Measurements from ENCODE around the gene AFAP1L1.
"Not testable (repeated sequence)": the region's sequence is repeated elsewhere in the genome, so short reads cannot be mapped to it uniquely, and the experiment has no call there.

The AFAP1L1 gene

GRCh38 chr5:149376104-149376503 is 104.4 kb downstream of the AFAP1L1 start:
- no peak for DNase-seq

- no peak for DNase-seq
Measured at GRCh38 chr5:149376711-149377447, 105.2 kb downstream of the AFAP1L1 start.

GRCh38 chr5:149378241-149378820 is 106.7 kb downstream of the AFAP1L1 start:
- DNase-seq = no peak

GRCh38 chr5:149379177-149379761 is 107.6 kb downstream of the AFAP1L1 start, which contains the start of gene IL17B:
Gene IL17B, minus strand, starts transcription at chr5:149379292. Its CDS starts 67 bp downstream, at chr5:149379225.
- no peak for DNase-seq

- no peak for DNase-seq
Measured at GRCh38 chr5:149379818-149380374, 108.2 kb downstream of the AFAP1L1 start.

- DNase-seq = no peak
Measured at GRCh38 chr5:149380466-149381121, 108.9 kb downstream of the AFAP1L1 start.

- DNase-seq = no peak
Measured at GRCh38 chr5:149381261-149381985, 109.8 kb downstream of the AFAP1L1 start.

- DNase-seq = peak; percentile 60
Measured at GRCh38 chr5:149381986-149382338, 110.3 kb downstream of the AFAP1L1 start.

- no peak for DNase-seq
Measured at GRCh38 chr5:149382517-149383220, 111.0 kb downstream of the AFAP1L1 start.

- DNase-seq = no peak
Measured at GRCh38 chr5:149383399-149383798, 111.7 kb downstream of the AFAP1L1 start.

GRCh38 chr5:149386166-149386565 is 114.5 kb downstream of the AFAP1L1 start:
- DNase-seq = no peak

GRCh38 chr5:149387081-149387631 is 115.5 kb downstream of the AFAP1L1 start:
- DNase-seq = no peak

GRCh38 chr5:149387982-149388381 is 116.3 kb downstream of the AFAP1L1 start:
- no peak for DNase-seq

- DNase-seq = no peak
Measured at GRCh38 chr5:149388498-149389190, 117.0 kb downstream of the AFAP1L1 start.

- no peak for DNase-seq
Measured at GRCh38 chr5:149389552-149390495, 118.2 kb downstream of the AFAP1L1 start.

GRCh38 chr5:149391076-149391475 is 119.4 kb downstream of the AFAP1L1 start:
- not testable (repeated sequence) for DNase-seq

Measured in CD4-positive, alpha-beta T cell treated with Interleukin-15 for 1 hour (primary cell).